K562 (cell line): ENCODE data around the gene ACVR1C. TPM values are rescaled to one million over a fixed set of nuclear protein-coding genes. Genes with fewer than 3 reads are reported as not detected.
A peak's percentile ranks its signal among the peaks of the same experiment; 100 is the strongest.

Experiments used
- ATAC-seq: fragments of 200-7000 bp; cut with Tn5 transposase; 3 replicates; pipeline ENCODE4 v1.9.1; 2020; ENCODE audit warnings: moderate library complexity
- BruUV-seq: library from RNA; stranded (reverse); fragments of 400-500 nt; replicated peaks from 2 replicates; lab custom pipeline; 2021; lab: Mats Ljungman, UMichigan
- CTCF ChIA-PET: fragments of 300-600 bp; formaldehyde crosslinking; extraction: SDS; loops from one replicate; lab custom pipeline; 2021; ENCODE audit warnings: low intra/inter-chr PET ratio; lab: Yijun Ruan, JAX
- POLR2A ChIA-PET: fragments of 300-600, 350-650 bp; sonication (Branson Sonifier 250); formaldehyde crosslinking; extraction: SDS; loops from one replicate; lab custom pipeline; 2021; ENCODE audit warnings: antibody characterized with exemption, inconsistent platforms; lab: Yijun Ruan, JAX
- DNase-seq, 4 experiments: peaks; one replicate each; pipeline versions ENCODE4 v3.0.0 to v3.0.0-alpha.2; 2011 to 2018; ENCODE audit warnings: low spot score in 3 of 4, mixed read lengths in 3 of 4; ENCODE audit errors: extremely low read depth in 1 of 4
- FAIRE-seq: peaks from 2 replicates; lab custom pipeline; 2011; peaks lifted over from hg19 to GRCh38; lab: Jason Lieb, UNC
- H2AFZ ChIP-seq: 2 replicates; pipeline ENCODE4 v1.6.0; 2011; ENCODE audit warnings: low read depth, low read length, control low read depth, inconsistent platforms
- H3K27ac ChIP-seq: fragments of 200-600 bp; 3 replicates; pipeline ENCODE4 v1.8.0; 2011; ENCODE audit warnings: low read depth, mild to moderate bottlenecking, control low read depth, inconsistent platforms, low read length, moderate library complexity, mixed read lengths; ENCODE audit errors: extremely low read depth
- H3K27me3 ChIP-seq, 2 experiments: fragments of 300-600 bp in 1 of 2; 2 replicates in 1 of 2; 3 replicates in 1 of 2; pipeline versions ENCODE4 v1.6.0 to v1.8.0; 2011; ENCODE audit warnings: inconsistent platforms in 2 of 2, low read length in 2 of 2, mild to moderate bottlenecking in 1 of 2, mixed read lengths in 1 of 2, moderate library complexity in 1 of 2; ENCODE audit not compliant: control insufficient read depth in 2 of 2, insufficient read depth in 2 of 2
- H3K36me3 ChIP-seq: fragments of 300-600 bp; 3 replicates; pipeline ENCODE4 v1.8.0; 2011; ENCODE audit warnings: mild to moderate bottlenecking, low read length, inconsistent platforms; ENCODE audit not compliant: control insufficient read depth, insufficient read depth
- H3K4me1 ChIP-seq, 2 experiments: fragments of 200-600 bp in 1 of 2; replicated peaks in 1 of 2; 2 replicates in 1 of 2; 3 replicates in 1 of 2; pipeline versions ENCODE4 v1.5.1 to v1.8.0; 2011; ENCODE audit warnings: inconsistent platforms in 2 of 2, low read length in 2 of 2, mild to moderate bottlenecking in 1 of 2, mixed read lengths in 1 of 2, moderate library complexity in 1 of 2; ENCODE audit not compliant: control insufficient read depth in 2 of 2, insufficient read depth in 2 of 2
- H3K4me2 ChIP-seq: 2 replicates; pipeline ENCODE4 v1.6.1; 2011; ENCODE audit warnings: low read length, control low read depth, inconsistent platforms, mixed read lengths; ENCODE audit not compliant: insufficient read depth
- H3K4me3 ChIP-seq: fragments of 200-600 bp; sonication (generic), shearing (Covaris generic); 2 replicates; pipeline ENCODE4 v1.5.1; 2016; ENCODE audit warnings: control low read depth, inconsistent platforms
- H3K79me2 ChIP-seq: fragments of 200-600 bp; 3 replicates; pipeline ENCODE4 v1.8.0; 2011; ENCODE audit warnings: low read length, inconsistent platforms; ENCODE audit not compliant: control insufficient read depth, insufficient read depth
- H3K9ac ChIP-seq, 2 experiments: 2 replicates each; pipeline versions ENCODE4 v1.6.0 to v1.6.1; 2011; ENCODE audit warnings: low read depth in 2 of 2, low read length in 2 of 2, control low read depth in 1 of 2, inconsistent platforms in 1 of 2, mild to moderate bottlenecking in 1 of 2, mixed read lengths in 1 of 2; ENCODE audit not compliant: insufficient read depth in 1 of 2
- H3K9me1 ChIP-seq: one replicate; pipeline ENCODE4 v1.6.0; 2011; ENCODE audit warnings: inconsistent platforms, mild to moderate bottlenecking, low read length, moderate library complexity; ENCODE audit not compliant: control insufficient read depth, insufficient read depth
- H3K9me3 ChIP-seq: replicated peaks from 2 replicates; pipeline ENCODE4 v1.5.1; 2011; ENCODE audit warnings: low read depth, low read length, inconsistent platforms; ENCODE audit not compliant: control insufficient read depth, insufficient read depth
- H4K20me1 ChIP-seq: replicated peaks from 2 replicates; pipeline ENCODE4 v1.6.1; 2011; ENCODE audit warnings: low read length, inconsistent platforms, mixed read lengths; ENCODE audit not compliant: control insufficient read depth, insufficient read depth
- CBX3 ChIP-seq, 2 experiments: IDR thresholded peaks; 1 replicate in 1 of 2; 2 replicates in 1 of 2; pipeline ENCODE4 v1.6.1; 2012; ENCODE audit warnings: inconsistent platforms in 2 of 2, low read length in 2 of 2, borderline replicate concordance in 1 of 2, control low read depth in 1 of 2
- KDM1A ChIP-seq, 2 experiments: fragments of 450-650 bp; IDR thresholded peaks; 2 replicates each; pipeline ENCODE4 v1.6.1; 2016; ENCODE audit warnings: mild to moderate bottlenecking in 2 of 2
- MAFG ChIP-seq: fragments of 450-650 bp; conservative IDR thresholded peaks from 2 replicates; pipeline ENCODE4 v1.6.1; 2016; ENCODE audit warnings: missing genetic modification characterization, missing compliant biosample characterization
- SPI1 ChIP-seq: IDR thresholded peaks from 2 replicates; pipeline ENCODE4 v1.6.1; 2011; ENCODE audit warnings: low read depth, low read length, control low read depth, borderline replicate concordance
- ZNF197 ChIP-seq: fragments of 200-800 bp; sonication (Bioruptor generic); IDR thresholded peaks from 2 replicates; pipeline ENCODE4 v1.6.1; 2016; ENCODE audit warnings: low read depth, missing genetic modification characterization, missing compliant biosample characterization
- ZNF232 ChIP-seq: sonication (generic); formaldehyde crosslinking; IDR thresholded peaks from 2 replicates; pipeline ENCODE4 v1.8.0; 2022; ENCODE audit warnings: mild to moderate bottlenecking, missing genetic modification reagents
- WGBS: fragments of 100-300 bp; shearing (Covaris generic); methylation state at CpG from one replicate; pipeline ENCODE4 v1.1.6; 2016; ENCODE audit warnings: low coverage, mixed read lengths; ENCODE audit not compliant: insufficient coverage; ENCODE audit errors: missing lambda C conversion rate; 5-methylcytosine and 5-hydroxymethylcytosine counted together
- in situ Hi-C: fragments of 300-500 bp; cut with MboI; formaldehyde crosslinking; loops from 4 replicates; pipeline ENCODE4 v1.15.0; 2018; ENCODE audit warnings: inconsistent platforms, mixed read lengths
- intact Hi-C: fragments of 100-400 bp; cut with micrococcal nuclease; formaldehyde crosslinking; loops from 2 replicates; pipeline ENCODE4 v1.14.2; 2022
- polyA plus RNA-seq, 8 experiments: library from polyadenylated mRNA; depleted of rRNA in 4 of 8; stranded (reverse) in 5 of 8; unstranded in 3 of 8; fragments of >200 nt; fragmentation: Nextera tagmentation in 2 of 8; fragmentation: Illumina TruSeq in 1 of 8; extraction: Ambion mirVana in 2 of 8; extraction: Trizol in 1 of 8; gene quantifications; 2 replicates each; pipeline versions ENCODE4 v1.2.1 to v1.2.3, GENCODE V29; 2011 to 2014; ENCODE audit warnings: inconsistent platforms in 1 of 8, missing spikeins in 1 of 8
- total RNA-seq, 7 experiments: library from RNA; depleted of rRNA in 6 of 7; stranded (reverse); fragments of >200 nt in 6 of 7; fragmentation: Illumina TruSeq in 2 of 7; extraction: Trizol in 2 of 7; gene quantifications; 2 replicates each; pipeline versions ENCODE4 v1.2.1 to v1.2.3, GENCODE V29; 2011 to 2021; ENCODE audit warnings: low replicate concordance in 1 of 7
- TF ChIP-seq, protein P1 (sequence below), 2 experiments: IDR thresholded peaks in 1 of 2; conservative IDR thresholded peaks in 1 of 2; 2 replicates each; pipeline ENCODE4 v1.6.1; 2016; ENCODE audit warnings: low read depth in 2 of 2, mild to moderate bottlenecking in 1 of 2, missing compliant biosample characterization in 1 of 2, missing genetic modification characterization in 1 of 2, moderate library complexity in 1 of 2
- TF ChIP-seq, protein P2 (sequence below): fragments of 200-600 bp; sonication (generic); IDR thresholded peaks from one replicate; pipeline ENCODE4 v1.6.1; 2012; ENCODE audit warnings: mild to moderate bottlenecking, low read depth, low read length, inconsistent platforms

ACVR1C gene
- total and polyA plus RNA-seq, 9 of the 15 experiments (the other 6 are each of a cell fraction or from before 2014, with no cell fraction given), result 0.05 to 0.58 (median 0.28) TPM

DNA sequence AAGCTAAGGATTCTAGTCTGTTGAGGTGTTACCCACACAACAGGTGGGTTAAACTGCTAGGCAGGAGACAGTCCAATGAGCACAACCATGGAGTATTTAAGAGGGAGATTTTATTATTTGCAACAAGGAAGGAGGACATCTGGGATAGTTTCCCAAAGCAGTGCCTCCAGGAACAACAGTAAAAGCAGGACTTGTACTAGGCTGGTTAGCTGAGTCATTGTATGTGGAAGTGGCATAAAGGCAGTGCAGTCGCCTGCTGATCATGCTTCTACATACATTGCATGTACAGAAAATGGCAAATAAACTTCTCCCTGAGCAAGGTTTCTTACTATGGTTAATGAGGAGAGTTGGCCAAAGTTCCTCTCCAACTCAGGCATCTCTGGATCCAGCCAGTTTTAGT lies 138.7 kb downstream of the ACVR1C start:
- FAIRE-seq (no peak), ATAC-seq (no peak), DNase-seq (no peak)
- no TSS peak for BruUV-seq
- no peaks in the 10 kb centered on the region for H3K9me1 ChIP-seq
- no peaks in the 10 kb centered on the region for H3K36me3 ChIP-seq
- in situ Hi-C loops, result loop anchor here (5.0 to 25.0 kb wide), 2 partner anchors 517 to 1247 kb away; no protein-coding TSS in a partner anchor
- no peaks in the 10 kb centered on the region for H3K4me1 ChIP-seq
- intact Hi-C loops, result loop anchor here (5.0 to 10.0 kb wide), 2 partner anchors 163 to 425 kb away; partner anchors contain the start of gene ERMN
- H3K4me3 ChIP-seq, result no peak overlapping the region
- ChIA-PET CTCF (no interaction called here), POLR2A (no interaction called here)
- no peaks in the 10 kb centered on the region for H3K79me2 ChIP-seq
- no peak overlapping the region for H2AFZ ChIP-seq
- peaks cover 3 to 7% of the 10 kb centered on the region in 2 experiments; a peak in 3 of 5 replicates for H3K27me3 ChIP-seq
- no peak overlapping the region for H3K4me2 ChIP-seq
- H3K27ac ChIP-seq, result no peak overlapping the region
- 0% methylated on average over 1 of the region's 1 CpG for WGBS
- H3K9me3 ChIP-seq, result no peaks in the 10 kb centered on the region
- H3K9ac ChIP-seq, result no peak overlapping the region
- H4K20me1 ChIP-seq, result no peaks in the 10 kb centered on the region
- TF ChIP-seq ZNF232 (CRISPR knock-in tag), result no peak
- TF ChIP-seq, protein P1, sequence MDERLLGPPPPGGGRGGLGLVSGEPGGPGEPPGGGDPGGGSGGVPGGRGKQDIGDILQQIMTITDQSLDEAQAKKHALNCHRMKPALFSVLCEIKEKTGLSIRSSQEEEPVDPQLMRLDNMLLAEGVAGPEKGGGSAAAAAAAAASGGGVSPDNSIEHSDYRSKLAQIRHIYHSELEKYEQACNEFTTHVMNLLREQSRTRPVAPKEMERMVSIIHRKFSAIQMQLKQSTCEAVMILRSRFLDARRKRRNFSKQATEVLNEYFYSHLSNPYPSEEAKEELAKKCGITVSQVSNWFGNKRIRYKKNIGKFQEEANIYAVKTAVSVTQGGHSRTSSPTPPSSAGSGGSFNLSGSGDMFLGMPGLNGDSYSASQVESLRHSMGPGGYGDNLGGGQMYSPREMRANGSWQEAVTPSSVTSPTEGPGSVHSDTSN (CRISPR knock-in tag; IDR thresholded peaks at IDR 0.05; ENCODE audit: low read depth), result no peak
- TF ChIP-seq, protein P1 (tag; conservative IDR thresholded peaks at IDR 0.05; ENCODE audit: low read depth), result no peak
- TF ChIP-seq, protein P2, sequence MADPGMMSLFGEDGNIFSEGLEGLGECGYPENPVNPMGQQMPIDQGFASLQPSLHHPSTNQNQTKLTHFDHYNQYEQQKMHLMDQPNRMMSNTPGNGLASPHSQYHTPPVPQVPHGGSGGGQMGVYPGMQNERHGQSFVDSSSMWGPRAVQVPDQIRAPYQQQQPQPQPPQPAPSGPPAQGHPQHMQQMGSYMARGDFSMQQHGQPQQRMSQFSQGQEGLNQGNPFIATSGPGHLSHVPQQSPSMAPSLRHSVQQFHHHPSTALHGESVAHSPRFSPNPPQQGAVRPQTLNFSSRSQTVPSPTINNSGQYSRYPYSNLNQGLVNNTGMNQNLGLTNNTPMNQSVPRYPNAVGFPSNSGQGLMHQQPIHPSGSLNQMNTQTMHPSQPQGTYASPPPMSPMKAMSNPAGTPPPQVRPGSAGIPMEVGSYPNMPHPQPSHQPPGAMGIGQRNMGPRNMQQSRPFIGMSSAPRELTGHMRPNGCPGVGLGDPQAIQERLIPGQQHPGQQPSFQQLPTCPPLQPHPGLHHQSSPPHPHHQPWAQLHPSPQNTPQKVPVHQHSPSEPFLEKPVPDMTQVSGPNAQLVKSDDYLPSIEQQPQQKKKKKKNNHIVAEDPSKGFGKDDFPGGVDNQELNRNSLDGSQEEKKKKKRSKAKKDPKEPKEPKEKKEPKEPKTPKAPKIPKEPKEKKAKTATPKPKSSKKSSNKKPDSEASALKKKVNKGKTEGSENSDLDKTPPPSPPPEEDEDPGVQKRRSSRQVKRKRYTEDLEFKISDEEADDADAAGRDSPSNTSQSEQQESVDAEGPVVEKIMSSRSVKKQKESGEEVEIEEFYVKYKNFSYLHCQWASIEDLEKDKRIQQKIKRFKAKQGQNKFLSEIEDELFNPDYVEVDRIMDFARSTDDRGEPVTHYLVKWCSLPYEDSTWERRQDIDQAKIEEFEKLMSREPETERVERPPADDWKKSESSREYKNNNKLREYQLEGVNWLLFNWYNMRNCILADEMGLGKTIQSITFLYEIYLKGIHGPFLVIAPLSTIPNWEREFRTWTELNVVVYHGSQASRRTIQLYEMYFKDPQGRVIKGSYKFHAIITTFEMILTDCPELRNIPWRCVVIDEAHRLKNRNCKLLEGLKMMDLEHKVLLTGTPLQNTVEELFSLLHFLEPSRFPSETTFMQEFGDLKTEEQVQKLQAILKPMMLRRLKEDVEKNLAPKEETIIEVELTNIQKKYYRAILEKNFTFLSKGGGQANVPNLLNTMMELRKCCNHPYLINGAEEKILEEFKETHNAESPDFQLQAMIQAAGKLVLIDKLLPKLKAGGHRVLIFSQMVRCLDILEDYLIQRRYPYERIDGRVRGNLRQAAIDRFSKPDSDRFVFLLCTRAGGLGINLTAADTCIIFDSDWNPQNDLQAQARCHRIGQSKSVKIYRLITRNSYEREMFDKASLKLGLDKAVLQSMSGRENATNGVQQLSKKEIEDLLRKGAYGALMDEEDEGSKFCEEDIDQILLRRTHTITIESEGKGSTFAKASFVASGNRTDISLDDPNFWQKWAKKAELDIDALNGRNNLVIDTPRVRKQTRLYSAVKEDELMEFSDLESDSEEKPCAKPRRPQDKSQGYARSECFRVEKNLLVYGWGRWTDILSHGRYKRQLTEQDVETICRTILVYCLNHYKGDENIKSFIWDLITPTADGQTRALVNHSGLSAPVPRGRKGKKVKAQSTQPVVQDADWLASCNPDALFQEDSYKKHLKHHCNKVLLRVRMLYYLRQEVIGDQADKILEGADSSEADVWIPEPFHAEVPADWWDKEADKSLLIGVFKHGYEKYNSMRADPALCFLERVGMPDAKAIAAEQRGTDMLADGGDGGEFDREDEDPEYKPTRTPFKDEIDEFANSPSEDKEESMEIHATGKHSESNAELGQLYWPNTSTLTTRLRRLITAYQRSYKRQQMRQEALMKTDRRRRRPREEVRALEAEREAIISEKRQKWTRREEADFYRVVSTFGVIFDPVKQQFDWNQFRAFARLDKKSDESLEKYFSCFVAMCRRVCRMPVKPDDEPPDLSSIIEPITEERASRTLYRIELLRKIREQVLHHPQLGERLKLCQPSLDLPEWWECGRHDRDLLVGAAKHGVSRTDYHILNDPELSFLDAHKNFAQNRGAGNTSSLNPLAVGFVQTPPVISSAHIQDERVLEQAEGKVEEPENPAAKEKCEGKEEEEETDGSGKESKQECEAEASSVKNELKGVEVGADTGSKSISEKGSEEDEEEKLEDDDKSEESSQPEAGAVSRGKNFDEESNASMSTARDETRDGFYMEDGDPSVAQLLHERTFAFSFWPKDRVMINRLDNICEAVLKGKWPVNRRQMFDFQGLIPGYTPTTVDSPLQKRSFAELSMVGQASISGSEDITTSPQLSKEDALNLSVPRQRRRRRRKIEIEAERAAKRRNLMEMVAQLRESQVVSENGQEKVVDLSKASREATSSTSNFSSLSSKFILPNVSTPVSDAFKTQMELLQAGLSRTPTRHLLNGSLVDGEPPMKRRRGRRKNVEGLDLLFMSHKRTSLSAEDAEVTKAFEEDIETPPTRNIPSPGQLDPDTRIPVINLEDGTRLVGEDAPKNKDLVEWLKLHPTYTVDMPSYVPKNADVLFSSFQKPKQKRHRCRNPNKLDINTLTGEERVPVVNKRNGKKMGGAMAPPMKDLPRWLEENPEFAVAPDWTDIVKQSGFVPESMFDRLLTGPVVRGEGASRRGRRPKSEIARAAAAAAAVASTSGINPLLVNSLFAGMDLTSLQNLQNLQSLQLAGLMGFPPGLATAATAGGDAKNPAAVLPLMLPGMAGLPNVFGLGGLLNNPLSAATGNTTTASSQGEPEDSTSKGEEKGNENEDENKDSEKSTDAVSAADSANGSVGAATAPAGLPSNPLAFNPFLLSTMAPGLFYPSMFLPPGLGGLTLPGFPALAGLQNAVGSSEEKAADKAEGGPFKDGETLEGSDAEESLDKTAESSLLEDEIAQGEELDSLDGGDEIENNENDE, result no peak
- TF ChIP-seq CBX3 (IDR thresholded peaks at IDR 0.05; ENCODE audit: borderline replicate concordance in 1 of 2, low read length in 2 of 2), result no peak
- TF ChIP-seq MAFG, result peak; percentile 16
- TF ChIP-seq KDM1A (IDR thresholded peaks at IDR 0.05), result no peak
- no peak for TF ChIP-seq ZNF197 (CRISPR knock-in tag)
- TF ChIP-seq SPI1, result 0 out of 2 replicates have a peak, but pooled peaks have one; percentile 20
